HG02938 (cell line): ENCODE data around the gene KRTDAP.

Experiments used
- ATAC-seq: cut with Tn5 transposase; IDR thresholded peaks from one replicate; pipeline ENCODE4 v1.9.1; 2021; ENCODE audit warnings: mild to moderate bottlenecking, moderate library complexity; ENCODE audit not compliant: unreplicated experiment

The KRTDAP gene

DNA sequence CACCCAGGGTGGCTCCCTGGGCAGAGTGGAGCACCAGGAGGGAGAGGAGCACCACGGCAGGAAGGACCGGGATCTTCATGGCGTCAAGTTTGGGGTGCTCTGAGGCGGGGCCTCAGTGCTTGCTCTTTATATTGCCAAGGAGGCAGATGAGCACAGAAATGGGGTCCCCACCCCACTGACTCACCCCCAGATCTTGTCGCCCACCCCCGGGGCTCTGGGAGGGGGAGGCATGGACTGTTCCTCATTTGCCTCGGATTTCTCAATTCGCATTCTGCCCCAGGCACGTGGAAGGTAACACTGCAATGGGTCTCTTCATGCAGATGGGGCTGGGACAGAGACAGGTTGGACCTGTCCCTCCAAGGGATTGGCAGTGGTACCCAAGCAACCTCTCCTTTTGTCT, at the start of gene KRTDAP:
KRTDAP (minus strand) TSS at position 101 of the 400 bp plus-strand sequence; CDS start at position 79, 22 bp downstream.
- ATAC-seq: no peak

GRCh38 chr19:35539850-35540249, 49.6 kb upstream of the KRTDAP start:
- no peak for ATAC-seq

DNA sequence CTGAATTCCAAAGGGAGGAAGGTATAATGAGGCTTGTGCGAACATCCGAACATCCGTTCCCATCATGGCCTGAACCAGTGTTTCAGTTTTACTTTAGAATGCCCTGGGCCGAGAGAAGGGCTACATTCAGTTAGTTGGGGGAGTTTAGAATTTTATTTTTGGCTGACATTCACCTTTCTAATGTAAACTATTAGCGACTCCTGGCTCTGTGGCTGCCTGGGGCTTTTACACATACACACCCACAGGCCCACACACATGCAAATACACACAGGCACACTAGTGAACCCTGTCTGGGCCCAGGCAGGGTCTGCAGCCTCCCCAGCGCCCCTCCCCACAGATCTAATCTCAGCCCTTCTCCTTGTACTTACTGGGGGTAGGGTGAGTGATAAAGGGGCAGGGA, 49.0 kb upstream of the KRTDAP start:
- no peak for ATAC-seq

GRCh38 chr19:35534803-35535480, 44.7 kb upstream of the KRTDAP start:
- no peak for ATAC-seq

DNA sequence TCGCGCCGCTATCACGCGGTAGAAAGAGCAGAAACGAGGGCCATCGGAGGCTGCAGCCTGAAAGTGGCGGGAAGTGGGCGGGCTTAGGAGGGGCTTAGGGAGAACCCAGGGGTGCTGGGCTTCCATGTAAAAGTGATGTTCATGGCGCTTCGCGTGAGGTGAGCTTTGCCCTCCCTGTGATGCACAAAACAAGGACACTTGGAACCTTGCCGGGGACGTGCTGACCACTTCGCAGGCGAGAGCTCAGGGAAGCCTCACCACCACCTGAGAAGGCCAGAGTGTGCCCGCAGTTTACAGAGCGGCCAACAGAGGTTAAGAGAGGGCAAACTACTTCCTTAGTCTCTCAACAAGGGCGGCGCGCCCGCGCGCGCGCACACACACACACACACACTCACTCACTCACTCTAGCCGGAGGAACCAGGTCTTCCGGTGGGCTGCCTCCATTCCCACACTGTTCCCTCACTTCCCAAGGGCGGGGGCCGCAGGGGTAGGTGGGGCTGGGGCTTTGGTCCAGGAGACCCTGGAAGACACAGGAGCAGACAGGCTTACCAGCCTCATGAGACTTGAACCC, 43.6 kb upstream of the KRTDAP start:
- no peak for ATAC-seq

GRCh38 chr19:35533201-35533821, 43.0 kb upstream of the KRTDAP start, which contains the start of gene GAPDHS:
Gene GAPDHS, plus strand, starts transcription at chr19:35533456. Its CDS starts 72 bp downstream, at chr19:35533528.
- no peak for ATAC-seq

- no peak for ATAC-seq
These were observed 41.0 kb upstream of the KRTDAP start for GRCh38 chr19:35531291-35531690.

GRCh38 chr19:35529241-35530218, 39.3 kb upstream of the KRTDAP start:
- no peak for ATAC-seq

GRCh38 chr19:35528218-35529038, 38.2 kb upstream of the KRTDAP start, which contains the start of gene SBSN:
Gene SBSN, minus strand, starts transcription at chr19:35528311. Its CDS starts 30 bp downstream, at chr19:35528281.
- ATAC-seq: no peak

- ATAC-seq: no peak
These were observed 35.6 kb upstream of the KRTDAP start for GRCh38 chr19:35525873-35526272.

DNA sequence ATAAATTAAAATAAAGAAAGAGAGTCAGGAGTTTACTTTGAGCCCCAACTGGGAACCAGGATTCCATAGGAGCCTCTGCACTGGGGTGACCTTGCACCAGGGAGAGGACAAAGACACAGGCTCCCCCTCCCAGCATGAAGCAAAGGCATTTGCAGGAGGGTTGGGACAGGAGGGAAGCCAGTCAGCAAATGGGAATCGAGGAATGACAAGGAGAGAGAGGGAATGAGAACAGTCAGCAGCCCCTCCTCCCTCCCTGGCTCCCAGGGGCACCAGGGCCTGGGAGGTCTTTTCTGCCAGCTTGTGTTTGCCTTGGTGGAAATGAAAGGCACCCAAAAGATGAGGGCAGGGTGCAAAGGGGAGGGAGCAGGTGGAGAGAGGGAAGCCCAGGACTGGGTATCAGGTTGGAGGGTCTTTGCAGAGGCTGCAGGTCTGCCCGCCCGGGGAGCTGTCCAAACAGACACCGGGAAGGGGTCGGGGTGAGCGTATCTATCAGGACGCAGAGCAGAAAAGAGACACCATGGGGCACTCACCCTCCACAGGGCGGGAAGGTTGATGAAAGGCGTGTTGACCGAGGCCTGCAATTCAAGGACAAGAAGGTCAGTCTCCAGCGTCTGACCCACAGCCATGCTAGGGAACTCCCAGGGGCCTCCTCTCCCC, 34.0 kb upstream of the KRTDAP start:
- no peak for ATAC-seq

DNA sequence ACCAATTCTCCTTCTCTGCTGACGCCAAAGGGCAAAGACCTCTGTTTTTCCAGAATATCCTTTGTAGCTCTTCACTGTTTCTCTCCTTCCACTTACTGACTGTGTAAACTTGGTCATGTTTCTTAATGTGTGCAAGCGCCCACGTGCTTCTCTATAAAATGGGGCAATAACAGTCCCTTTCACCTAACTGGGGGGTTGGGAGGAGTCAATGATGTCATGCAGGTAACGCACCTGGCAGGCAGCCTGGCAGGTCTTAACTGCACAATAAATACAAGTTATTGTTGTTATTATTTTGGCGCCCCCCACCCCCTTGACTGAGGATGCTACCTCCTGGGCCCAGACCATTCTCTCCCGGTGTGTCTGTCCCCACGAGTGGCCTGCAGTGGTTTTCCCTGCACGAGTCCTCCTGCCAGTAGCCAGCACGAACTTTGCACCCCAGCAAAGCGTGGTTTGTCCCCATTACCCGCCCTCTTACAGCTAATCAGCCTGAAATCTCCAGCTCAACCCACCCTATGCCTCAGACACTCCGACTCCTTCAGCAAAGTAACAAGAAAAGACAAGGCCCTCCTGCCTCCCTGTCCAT, 32.6 kb upstream of the KRTDAP start:
- ATAC-seq: no peak

- no peak for ATAC-seq
These were observed 31.0 kb upstream of the KRTDAP start for GRCh38 chr19:35521124-35521743.

- no peak for ATAC-seq
These were observed 29.0 kb upstream of the KRTDAP start for GRCh38 chr19:35519291-35519690.

GRCh38 chr19:35518313-35518712, 28.0 kb upstream of the KRTDAP start:
- no peak for ATAC-seq

DNA sequence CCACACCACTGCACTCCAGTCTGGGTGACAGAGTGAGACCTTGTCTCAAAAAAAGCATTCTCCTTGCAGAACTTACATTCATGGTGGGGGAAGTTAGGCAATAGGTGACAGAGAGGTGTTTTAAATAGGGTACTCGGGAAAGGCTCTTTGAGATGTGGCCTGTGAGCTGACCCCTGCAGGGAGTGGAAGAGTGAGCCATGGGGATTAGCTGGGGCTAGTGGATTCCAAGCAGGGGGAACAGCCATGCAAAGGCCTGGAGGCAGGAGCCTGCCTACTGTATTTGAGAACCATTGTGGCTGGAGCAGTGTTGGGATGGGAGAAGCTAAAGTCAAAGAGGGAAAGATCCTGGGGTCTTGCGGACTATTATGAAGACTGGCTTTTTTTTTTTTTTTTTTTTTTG, 27.1 kb upstream of the KRTDAP start:
- no peak for ATAC-seq

DNA sequence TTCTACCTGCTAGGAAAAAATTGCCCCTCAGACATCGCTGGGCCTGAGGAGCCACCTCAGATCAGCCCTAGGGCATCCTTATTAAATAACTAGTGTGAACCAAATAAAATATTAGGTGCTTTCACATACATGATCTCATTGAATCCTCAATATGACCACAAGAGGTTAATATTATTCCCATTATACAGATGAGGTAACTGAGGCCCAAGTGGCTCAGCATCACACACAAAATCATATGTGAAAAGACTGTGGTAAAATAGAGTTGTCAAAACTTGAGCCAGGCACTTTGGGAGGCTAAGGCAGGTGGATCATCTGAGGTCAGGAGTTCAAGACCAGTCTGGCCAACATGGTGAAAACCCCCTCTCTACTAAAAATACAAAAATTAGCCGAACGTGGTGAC, 26.0 kb upstream of the KRTDAP start:
- ATAC-seq: no peak

DNA sequence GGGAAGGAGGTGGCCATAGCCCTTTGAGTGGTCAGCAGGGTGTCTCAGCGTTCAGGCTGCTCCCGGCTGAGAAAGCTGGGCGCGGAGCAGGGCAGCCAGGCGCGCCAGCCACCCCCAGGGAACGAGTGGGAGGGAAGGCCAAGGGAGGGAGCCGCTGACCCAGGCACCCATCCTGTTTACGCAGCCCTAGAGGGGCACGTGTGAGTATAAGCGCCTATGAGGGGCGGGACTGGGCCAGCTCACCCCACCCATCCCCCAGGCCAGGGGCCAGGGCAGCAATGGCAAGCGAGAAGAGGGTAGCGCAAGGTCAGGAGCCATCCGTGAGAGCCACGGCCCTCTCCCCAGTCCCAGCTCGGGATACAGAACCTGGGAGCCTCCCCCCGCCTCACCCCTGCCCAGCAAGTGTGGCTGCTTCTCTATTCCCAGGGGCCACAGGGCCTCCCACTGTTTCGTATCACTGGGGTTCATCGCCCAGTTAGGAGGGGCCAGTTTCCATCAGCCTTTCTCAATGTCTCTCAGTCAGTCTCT, 24.1 kb upstream of the KRTDAP start:
- ATAC-seq: no peak
